Hematopoietic multipotent progenitor cell treated with erythropoietin and hydrocortisone succinate and interleukin-3 and kit ligand, for 17 days (in vitro differentiated cells): ENCODE measurements around the gene RABL2A.
A peak's percentile ranks its signal among the peaks of the same experiment; 100 is the strongest.
"Not testable (repeated sequence)": the region's sequence is repeated elsewhere in the genome, so short reads cannot be mapped to it uniquely, and the experiment has no call there.

ENCODE experiments used
- DNase-seq: peaks from one replicate; pipeline ENCODE4 v3.0.0-alpha.2; 2015; ENCODE audit warnings: low spot score

The RABL2A gene

DNA sequence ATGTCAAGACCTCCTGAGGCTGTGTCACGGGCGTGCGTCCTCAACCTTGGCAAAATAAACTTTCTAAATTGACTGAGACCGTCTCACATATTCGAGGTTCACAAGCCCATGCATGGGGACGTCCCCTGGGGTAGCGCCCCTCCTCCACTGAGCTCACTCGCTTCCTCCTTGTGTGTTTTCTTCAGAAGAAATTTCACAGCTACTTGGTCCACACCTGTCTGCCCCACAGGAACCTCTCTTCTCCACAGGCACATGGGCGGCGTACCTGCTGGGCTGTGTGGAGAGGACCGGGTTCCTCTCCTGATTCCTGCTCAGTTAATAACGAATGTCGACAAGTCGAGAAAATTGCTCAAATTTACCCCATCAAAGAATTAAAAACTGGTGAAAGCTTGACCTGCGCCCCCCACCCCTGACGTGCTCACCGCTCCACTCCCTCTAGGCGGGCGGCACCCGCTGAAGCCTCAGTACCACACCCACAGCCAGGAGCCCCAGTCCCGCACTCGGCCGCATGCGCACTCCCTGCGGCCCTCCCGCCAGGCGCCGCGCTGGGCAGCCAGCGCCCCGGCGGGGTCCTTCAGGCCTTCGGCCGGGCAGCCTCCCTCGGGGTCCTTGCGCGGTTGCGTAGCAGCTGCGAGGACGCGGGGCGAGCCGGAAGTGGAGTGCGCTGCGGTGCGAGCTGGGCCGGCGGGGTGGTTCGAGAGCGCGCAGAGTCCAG lies at the start of gene RABL2A:
Gene RABL2A, plus strand, starts transcription at position 651 of the 715 bp plus-strand sequence. CDS start 1,341 bp downstream, outside the sequence.
- DNase-seq: peak; percentile 91

DNA sequence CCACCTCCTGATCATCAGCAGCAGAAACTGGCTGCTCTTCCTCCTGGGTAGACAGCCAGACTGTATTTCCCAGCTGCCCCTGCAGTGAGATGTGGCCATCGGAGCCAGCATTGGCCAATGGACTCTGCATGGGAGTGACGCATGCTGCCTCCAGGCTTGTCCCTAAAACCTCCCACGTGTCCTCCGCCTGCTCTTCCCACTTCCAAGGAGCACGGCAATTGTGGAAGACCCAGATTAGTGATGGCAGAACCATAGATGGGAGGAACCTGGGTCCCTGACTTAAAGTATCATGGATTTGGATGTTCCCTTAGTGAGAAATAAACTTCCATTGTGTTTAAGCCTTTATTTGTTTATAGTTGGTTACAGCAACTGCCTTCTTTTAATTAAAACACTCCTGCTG lies 48.6 kb upstream of the RABL2A start:
- not testable (repeated sequence) for DNase-seq

DNA sequence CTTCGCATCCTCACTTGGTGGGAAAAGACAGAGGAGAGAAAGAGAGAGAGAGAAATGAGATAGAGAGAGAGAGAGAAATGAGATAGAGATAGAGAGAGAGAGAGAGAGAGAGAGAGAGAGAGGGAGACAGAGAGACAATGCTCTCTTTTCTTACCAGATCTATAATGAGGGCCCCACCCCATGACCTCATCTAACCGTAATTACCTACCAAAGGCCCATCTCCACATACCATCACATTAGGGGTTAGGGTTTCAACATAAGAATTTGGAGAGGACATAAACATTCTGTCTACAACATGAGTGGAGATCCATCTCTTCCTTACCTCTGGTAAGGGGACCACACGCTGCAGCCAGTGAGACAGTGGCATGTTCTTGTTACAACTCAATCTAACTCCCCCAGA lies 44.6 kb upstream of the RABL2A start:
- DNase-seq: peak; percentile 38

DNA sequence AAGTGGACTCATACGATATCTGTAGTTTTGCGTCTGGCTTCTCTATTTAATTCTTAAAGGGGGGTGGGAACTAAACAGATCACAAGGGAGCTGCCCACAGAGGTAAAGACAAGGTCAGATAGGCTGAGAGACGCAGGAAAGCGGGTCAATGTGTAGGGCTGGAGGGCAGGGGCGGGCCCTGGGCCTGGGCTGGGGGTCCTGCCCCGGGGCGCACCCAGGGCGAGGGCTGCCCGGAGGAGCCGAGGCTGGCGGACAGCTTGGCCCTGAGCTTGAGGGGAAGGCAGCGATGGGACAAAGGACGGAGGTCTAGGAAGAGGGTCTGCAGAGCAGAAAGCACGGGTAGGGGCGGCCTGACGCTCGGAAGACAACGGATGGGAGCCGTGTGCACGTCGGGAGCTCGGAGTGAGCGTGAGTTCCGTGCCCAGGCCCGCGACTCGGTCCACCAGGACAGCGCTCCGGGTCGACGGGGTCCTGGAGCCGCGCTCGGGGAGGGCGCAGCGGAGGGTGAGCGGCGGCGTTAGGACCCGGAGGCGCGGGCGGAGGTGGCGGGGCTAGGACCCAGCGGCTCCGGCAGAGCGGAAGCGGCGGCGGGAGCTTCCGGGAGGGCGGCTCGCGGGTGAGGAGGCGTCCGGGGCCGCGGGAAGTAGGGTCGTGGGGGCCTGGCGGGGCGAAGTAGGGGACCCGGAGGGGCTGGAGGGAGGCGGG lies 43.4 kb upstream of the RABL2A start:
- DNase-seq: peak; percentile 77

DNA sequence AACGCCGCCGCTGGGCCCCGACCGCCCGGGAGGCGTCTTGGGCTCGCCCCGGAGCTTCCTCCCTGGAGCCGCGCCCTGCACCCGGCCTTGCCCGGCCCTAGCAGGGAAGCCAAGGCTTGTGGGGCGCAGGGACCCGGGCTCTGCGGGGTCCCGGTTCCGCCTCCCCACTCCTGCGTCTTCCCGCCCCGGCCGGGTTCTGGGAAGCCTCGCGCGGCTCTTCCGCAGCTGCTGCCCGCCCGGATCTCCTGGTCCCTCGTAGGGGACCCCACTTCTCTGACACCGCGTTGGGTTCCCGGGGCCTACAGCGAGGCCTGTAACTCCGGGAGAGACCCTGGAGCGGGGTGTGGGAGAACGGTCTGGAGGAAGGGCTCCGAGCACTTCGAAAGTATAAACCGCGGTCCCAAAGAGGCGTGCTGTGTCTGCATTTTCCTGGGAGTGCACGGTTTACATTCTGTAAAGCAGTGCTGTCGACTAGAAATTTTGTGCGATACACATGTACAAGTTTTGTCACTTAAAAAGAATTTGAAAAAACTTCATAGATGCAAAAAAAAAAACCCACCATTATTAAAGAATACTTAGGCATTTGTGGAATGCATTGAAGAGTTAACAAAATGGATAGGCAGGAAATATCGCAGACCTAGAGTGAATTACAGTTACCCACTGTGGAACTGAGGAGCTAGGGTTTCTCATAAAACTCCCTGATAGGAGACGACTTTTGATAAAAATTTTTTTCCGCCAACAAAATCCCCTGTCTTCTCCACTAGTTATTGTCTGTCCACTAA lies 42.6 kb upstream of the RABL2A start:
- DNase-seq: peak; percentile 19

DNA sequence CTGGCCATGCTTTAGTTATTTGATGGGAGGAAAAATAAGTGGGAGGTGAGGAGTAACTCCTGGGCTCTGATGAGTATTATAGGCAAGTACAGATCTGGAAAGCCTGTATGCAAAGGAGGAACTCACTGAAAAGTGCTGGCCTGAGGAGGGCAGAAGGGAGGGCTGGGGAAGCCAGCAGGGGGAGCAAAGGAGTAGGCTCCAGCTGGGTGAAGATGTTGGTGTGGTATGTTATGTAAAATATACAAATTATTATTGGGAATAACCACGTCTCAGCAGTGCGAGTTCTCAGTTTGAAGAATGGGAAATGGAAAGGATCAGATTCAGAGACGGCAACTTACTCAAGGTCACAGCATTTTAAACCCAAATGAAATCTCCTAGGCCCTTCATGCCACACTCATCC lies 39.9 kb upstream of the RABL2A start:
- DNase-seq: peak; percentile 70

DNA sequence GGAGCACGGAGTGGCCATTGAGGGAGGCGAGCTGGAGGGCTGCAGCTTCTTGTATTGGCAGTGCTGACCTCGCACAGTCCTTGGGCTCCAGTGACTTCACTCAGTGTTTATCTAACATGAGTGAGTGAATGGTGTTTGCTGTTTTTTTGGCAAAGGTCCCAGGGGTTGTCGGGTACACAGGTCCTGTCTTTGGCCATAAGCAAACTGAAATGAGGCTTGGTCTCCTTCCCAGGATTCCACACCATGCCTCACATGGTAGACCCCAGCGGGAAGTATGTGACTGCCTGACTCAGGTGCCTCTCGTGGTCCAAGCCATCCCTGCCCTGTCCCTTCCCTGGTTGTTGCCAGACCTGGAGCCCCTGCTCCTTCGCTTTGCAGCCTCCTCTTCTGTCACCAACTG lies 37.5 kb upstream of the RABL2A start:
- peak; percentile 3 for DNase-seq

DNA sequence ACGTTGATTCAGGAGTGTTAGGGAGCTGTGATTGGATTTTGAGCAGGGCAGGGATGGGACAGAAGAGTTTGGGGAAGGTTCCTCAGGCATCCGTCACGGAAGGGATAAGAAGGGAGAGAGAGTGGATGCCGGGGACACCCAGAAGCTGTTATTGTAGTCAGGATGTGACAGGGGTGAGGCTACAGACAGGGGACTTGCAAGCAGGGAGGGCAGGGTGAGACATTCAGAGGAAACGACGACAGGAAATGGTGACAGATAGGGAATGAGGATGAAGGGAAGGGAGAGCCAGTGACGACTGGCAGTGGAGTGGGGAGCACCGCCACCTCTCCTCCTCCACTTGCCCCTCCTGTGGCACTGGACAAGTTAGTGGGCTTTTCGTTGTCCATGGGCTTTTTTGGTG lies 35.1 kb upstream of the RABL2A start:
- DNase-seq: not testable (repeated sequence)

DNA sequence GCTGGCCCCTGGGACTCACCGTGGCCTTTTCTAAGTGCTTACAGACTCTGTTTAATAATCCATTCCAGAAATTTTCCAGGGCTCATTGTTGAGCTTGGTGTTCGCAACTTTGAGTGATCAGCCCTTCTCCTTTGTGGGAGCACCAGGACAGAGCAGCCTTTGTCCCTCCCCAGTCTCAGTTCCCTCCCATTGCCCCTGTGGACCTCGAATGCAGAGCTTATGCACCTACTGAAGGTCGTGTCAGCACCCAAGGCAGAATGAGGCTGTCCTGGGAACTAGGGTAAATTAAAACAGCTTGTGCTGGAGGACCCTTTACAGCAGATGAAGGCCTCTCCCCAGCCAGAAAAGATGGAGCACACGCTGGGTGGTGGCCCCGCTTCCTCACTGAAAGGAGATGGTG lies 33.8 kb upstream of the RABL2A start:
- not testable (repeated sequence) for DNase-seq

DNA sequence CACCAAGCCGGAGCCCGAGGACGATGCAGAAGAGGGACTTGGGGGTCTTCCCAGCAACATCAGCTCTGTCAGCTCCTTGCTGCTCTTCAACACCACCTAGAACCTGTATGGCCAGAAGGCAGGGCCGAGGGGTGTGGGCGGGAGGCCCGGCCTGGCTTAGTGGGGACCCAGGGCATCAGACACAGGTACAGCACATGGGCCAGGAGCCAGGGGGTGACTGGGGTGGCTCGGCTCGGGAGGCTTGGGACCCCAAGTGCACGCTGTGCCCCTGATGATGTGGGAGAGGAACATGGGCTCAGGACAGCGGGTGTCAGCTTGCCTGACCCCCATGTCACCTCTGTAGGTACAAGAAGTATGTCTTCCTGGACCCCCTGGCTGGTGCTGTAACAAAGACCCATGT lies 31.3 kb upstream of the RABL2A start:
- DNase-seq: not testable (repeated sequence)

DNA sequence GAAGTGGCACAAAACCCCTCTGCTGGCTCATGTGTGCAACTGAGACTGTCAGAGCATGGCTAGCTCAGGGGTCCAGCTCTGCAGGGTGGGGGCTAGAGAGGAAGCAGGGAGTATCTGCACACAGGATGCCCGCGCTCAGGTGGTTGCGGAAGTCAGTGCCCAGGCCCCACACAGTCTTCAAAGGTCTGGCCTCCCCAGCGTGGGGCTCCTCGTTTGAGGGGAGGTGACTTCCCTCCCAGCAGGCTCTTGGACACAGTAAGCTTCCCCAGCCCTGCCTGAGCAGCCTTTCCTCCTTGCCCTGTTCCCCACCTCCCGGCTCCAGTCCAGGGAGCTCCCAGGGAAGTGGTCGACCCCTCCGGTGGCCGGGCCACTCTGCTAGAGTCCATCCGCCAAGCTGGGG lies 29.9 kb upstream of the RABL2A start:
- DNase-seq: not testable (repeated sequence)

DNA sequence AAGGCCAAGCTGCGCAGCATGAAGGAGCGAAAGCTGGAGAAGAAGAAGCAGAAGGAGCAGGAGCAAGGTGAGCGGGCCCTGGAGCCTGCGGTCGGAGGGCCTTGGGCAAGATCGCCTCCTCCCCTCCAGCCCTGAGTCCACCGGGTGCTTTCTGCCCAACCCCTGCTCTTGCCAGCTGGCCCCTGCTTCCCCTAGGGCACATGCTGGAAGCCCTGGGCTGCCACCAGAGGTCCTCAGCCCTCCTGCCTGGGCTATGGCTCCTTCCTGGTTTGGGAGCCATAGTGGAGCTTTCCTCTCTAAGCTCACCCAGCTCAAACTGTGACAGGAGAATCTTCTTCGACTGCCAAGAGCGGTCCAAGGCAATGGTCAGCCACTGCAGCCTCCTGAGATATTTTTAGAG lies 29.5 kb upstream of the RABL2A start:
- not testable (repeated sequence) for DNase-seq

DNA sequence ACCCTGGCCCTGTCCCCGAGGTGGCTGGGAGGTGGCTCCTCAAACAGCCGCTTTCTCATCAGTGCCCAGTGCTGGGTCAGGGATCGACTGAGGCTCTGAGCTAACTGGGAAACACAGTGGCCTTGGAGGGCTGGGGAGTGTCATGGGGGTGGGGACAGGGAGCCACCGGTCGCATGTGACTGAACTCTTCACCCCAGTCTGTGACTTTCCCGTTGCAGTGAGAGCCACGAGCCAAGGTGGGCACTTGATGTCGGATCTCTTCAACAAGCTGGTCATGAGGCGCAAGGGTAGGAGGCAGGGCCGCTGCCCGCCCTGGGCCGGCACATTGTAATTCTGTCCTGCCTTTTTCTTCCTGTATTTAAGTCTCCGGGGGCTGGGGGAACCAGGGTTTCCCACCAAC lies 28.9 kb upstream of the RABL2A start:
- DNase-seq: not testable (repeated sequence)

DNA sequence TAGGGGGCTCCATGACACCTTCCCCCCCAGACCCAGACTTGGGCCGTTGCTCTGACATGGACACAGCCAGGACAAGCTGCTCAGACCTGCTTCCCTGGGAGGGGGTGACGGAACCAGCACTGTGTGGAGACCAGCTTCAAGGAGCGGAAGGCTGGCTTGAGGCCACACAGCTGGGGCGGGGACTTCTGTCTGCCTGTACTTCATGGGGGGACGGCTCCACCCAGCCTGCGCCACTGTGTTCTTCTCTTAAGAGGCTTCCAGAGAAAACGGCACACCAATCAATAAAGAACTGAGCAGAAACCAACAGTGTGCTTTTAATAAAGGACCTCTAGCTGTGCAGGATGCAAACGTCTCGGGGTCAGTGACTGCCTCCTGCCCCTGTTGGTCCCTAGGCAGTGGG lies 28.3 kb upstream of the RABL2A start:
- DNase-seq: not testable (repeated sequence)

DNA sequence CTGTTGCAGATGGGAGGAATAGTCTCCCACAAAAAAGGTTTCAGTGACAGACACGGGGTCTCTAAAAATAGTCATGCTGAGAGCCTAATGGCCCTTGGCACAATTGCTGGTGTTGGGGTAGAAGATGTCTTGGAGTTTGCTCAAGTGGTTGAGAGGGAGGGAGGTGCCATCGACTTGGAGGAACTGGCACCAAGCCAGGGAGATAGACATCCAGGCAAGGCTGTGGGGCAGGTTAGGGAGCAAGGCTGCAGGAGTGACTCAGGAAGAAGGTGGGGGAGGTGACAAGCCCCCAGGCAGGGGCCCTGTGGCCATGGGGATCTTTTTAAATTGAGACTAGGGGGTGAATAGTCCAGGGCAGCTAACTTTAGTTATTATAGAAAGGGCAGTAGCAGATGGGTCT lies 27.9 kb upstream of the RABL2A start:
- DNase-seq: not testable (repeated sequence)

DNA sequence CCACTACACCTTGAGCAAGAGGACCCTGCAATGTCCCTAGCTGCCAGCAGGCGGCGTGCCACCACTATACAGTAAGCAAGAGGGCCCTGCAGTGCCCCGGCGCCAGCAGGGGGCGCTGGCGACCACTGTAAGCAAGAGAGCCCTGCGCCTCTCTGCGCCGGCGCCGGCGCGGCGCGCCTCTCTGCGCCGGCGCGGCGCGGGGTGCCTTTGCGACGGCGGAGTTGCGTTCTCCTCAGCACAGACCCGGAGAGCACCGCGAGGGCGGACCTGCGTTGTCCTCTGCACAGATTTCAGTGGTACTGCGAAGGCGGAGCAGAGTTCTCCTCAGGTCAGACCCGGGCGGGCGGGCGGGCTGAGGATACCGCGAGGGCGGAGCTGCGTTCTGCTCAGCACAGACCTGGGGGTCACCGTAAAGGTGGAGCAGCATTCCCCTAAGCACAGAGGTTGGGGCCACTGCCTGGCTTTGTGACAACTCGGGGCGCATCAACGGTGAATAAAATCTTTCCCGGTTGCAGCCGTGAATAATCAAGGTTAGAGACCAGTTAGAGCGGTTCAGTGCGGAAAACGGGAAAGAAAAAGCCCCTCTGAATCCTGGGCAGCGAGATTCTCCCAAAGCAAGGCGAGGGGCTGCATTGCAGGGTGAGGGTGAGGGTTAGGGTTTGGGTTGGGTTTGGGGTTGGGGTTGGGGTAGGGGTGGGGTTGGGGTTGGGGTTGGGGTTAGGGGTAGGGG lies 24.9 kb upstream of the RABL2A start:
- peak; percentile 87 for DNase-seq

DNA sequence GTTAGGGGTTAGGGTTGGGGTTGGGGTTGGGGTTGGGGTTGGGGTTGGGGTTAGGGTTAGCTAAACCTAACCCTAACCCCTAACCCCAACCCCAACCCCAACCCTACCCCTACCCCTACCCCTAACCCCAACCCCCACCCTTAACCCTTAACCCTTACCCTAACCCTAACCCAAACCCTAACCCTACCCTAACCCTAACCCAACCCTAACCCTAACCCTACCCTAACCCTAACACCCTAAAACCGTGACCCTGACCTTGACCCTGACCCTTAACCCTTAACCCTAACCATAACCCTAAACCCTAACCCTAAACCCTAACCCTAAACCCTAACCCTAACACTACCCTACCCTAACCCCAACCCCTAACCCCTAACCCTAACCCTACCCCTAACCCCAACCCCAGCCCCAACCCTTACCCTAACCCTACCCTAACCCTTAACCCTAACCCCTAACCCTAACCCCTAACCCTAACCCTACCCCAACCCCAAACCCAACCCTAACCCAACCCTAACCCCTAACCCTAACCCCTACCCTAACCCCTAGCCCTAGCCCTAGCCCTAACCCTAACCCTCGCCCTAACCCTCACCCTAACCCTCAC lies 24.1 kb upstream of the RABL2A start:
- peak; percentile 4 for DNase-seq

DNA sequence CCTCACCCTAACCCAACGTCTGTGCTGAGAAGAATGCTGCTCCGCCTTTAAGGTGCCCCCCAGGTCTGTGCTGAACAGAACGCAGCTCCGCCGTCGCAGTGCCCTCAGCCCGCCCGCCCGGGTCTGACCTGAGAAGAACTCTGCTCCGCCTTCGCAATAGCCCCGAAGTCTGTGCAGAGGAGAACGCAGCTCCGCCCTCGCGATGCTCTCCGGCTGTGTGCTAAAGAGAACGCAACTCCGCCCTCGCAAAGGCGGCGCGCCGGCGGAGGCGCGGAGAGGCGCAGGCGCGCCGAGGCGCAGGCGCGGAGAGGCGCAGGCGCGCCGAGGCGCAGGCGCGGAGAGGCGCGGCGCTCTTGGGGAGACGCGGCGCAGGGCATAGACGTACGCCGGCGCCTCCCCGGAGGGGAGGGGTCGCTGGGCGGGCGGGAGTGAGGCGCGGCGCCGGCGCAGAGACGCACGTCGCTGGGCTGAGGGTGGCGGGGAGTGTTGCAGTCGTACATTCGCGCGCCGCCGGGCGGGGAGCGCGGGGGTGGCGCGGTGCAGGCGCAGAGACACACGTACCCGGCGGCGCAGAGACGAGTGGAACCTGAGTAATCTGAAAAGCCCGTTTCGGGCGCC lies 23.5 kb upstream of the RABL2A start:
- DNase-seq: peak; percentile 92

DNA sequence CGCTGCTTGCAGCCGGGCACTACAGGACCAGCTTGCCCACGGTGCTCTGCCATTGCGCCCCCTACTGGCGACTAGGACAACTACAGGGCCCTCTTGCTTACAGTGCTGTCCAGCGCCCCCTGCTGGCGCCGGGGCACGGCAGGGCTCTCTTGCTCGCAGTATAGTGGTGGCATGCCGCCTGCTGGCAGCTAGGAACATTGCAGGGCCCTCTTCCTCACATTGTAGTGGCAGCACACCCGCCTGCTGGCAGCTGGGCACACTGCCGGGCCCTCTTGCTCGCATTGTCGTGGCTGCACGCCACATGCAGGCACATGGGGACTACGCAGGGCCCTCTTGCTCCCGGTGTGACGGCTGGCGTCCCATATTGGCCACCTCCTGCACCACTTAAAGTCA lies 23.0 kb upstream of the RABL2A start:
- DNase-seq: peak; percentile 95

DNA sequence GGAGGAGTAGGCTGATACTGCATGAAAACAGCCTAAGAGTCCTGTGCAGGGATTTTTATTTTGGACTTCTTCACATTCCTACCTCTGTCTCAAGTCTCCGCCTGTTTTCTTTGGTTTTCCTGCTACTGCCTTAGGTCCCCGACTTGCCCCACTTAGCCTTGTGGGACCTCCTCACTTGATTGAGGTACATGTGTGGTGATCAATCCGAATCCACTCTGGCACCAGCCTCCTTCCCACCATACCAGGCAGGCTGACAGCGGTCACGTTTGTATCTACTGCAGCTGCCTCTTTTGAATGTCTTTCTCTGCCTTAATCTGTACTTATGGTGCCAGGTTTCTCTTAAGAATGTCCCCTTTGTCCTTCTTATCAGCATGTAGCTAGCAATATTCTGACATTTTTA lies 22.4 kb upstream of the RABL2A start:
- not testable (repeated sequence) for DNase-seq

DNA sequence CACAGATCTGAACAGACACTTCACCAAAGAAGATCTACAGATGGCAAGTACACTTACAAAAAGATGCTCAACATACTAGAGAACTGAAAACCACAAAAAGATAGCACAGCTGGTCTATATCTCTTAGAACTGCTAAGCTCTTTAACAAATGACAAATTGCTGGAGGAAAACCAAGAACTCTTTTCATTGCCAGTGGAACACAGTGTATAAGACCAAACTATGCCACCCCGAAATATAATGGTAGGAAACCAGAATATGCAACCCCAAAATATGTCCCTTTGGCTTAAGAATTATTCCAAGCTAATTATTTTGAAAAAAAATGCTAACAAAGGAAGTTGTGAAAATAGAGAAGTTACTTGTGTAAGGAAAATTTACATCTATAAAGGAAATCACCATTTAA lies 21.0 kb upstream of the RABL2A start:
- DNase-seq: not testable (repeated sequence)
